GM18909 (cell line): Measurements from ENCODE around the gene CROCC2.

Experiments
- ATAC-seq: cut with Tn5 transposase; IDR thresholded peaks from one replicate; pipeline ENCODE4 v1.9.1; 2021; ENCODE audit warnings: mild to moderate bottlenecking; ENCODE audit not compliant: unreplicated experiment, poor library complexity

The CROCC2 gene

GRCh38 chr2:240919786-240920782 lies 13.9 kb downstream of the CROCC2 start:
- ATAC-seq = no peak

- no peak for ATAC-seq
Measured at GRCh38 chr2:240920783-240921231, 14.7 kb downstream of the CROCC2 start.

GRCh38 chr2:240921311-240921994 lies 15.3 kb downstream of the CROCC2 start:
- ATAC-seq = no peak

GRCh38 chr2:240921995-240922244 lies 15.8 kb downstream of the CROCC2 start:
- no peak for ATAC-seq

- ATAC-seq = no peak
Measured at GRCh38 chr2:240922245-240922981, 16.3 kb downstream of the CROCC2 start.

- no peak for ATAC-seq
Measured at GRCh38 chr2:240922982-240923537, 16.9 kb downstream of the CROCC2 start.

GRCh38 chr2:240925191-240925567 lies 19.0 kb downstream of the CROCC2 start:
- ATAC-seq = no peak

GRCh38 chr2:240925568-240926515 lies 19.7 kb downstream of the CROCC2 start:
- ATAC-seq = no peak

- ATAC-seq = no peak
Measured at GRCh38 chr2:240926516-240927389, 20.6 kb downstream of the CROCC2 start.

GRCh38 chr2:240927390-240927781 lies 21.2 kb downstream of the CROCC2 start:
- ATAC-seq = no peak

- no peak for ATAC-seq
Measured at GRCh38 chr2:240928476-240929363, 22.6 kb downstream of the CROCC2 start.

GRCh38 chr2:240929364-240930095 lies 23.4 kb downstream of the CROCC2 start:
- no peak for ATAC-seq

- no peak for ATAC-seq
Measured at GRCh38 chr2:240930096-240930630, 24.0 kb downstream of the CROCC2 start.

GRCh38 chr2:240930631-240931318 lies 24.6 kb downstream of the CROCC2 start:
- ATAC-seq = no peak

GRCh38 chr2:240931319-240931949 lies 25.3 kb downstream of the CROCC2 start:
- ATAC-seq = no peak
